LNCaP clone FGC (cell line): ENCODE data around the gene GTSF1L.

ENCODE experiments used
- DNase-seq: peaks from one replicate; pipeline ENCODE4 v3.0.0-alpha.2; 2011; ENCODE audit warnings: low read depth
- H3K4me3 ChIP-seq: 2 replicates; pipeline ENCODE4 v1.5.1; 2011; ENCODE audit warnings: mild to moderate bottlenecking, low read depth, low read length, control low read depth
- CTCF ChIP-seq: IDR thresholded peaks from 2 replicates; pipeline ENCODE4 v1.5.1; 2012; ENCODE audit warnings: mild to moderate bottlenecking; ENCODE audit not compliant: control insufficient read depth, insufficient read depth; ENCODE audit errors: extremely low read depth

The GTSF1L gene

GRCh38 chr20:43720007-43720406 lies 6.8 kb downstream of the GTSF1L start:
- DNase-seq, result no peak
- no peak overlapping the region for H3K4me3 ChIP-seq
- TF ChIP-seq CTCF, result no peak

DNA sequence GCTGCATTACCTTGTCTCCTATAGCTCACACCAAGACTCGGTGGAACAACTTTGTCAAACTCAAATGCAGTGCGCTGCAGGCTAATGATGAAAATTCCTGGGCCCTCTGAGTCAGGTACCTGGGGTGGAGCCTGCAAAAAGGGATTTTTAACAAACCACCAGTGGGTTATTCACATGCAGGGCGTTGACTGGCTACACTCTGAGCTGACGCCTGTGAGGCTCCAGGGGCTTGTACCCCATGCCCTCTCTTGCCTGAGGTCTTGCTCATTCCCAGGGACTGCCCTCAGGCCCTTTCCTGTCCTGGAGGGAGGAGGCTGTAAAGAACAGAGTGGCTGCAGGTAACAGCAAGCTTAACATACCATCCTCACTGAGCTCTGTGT lies 9.2 kb downstream of the GTSF1L start:
- H3K4me3 ChIP-seq, result no peak overlapping the region
- no peak for TF ChIP-seq CTCF
- DNase-seq, result no peak

GRCh38 chr20:43716757-43717615 lies 9.8 kb downstream of the GTSF1L start:
- no peak overlapping the region for H3K4me3 ChIP-seq
- DNase-seq, result no peak
- no peak for TF ChIP-seq CTCF

DNA sequence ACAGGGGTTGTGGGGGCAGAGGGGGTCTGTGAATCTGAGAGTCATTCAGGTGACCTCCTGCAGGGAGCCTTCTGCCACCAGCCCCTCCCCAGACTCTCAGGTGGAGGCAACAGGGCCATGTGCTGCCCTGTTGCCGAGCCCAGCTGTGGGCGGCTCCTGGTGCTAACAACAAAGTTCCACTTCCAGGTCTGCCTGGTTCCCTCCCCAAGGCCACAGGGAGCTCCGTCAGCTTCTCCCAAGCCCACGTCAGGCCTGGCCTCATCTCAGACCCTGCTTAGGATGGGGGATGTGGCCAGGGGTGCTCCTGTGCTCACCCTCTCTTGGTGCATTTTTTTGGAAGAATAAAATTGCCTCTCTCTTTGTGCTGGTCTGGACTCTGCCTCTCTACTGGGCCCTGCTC lies 10.7 kb downstream of the GTSF1L start:
- DNase-seq, result no peak
- H3K4me3 ChIP-seq, result no peak overlapping the region
- no peak for TF ChIP-seq CTCF

DNA sequence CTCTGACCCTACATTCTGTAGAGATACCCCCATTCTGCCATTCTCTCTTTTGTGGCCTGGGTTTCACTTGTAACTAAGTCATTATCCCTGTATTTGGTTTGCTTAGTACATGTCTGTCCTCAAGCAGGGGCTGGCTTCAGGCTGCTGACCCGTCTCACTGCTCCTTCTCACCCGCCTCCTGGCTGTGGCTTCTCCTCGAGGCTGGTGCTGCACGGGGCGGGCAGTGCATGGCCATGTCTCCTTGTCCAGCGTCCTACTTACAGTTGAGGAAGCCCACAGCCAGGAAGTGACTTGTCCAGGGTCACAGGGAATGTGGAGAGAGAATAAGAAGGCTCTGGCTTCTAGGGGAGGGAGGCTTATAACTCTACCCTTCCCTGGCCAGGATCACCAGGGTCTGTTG lies 11.3 kb downstream of the GTSF1L start:
- no peak for DNase-seq
- TF ChIP-seq CTCF, result no peak
- no peak overlapping the region for H3K4me3 ChIP-seq

DNA sequence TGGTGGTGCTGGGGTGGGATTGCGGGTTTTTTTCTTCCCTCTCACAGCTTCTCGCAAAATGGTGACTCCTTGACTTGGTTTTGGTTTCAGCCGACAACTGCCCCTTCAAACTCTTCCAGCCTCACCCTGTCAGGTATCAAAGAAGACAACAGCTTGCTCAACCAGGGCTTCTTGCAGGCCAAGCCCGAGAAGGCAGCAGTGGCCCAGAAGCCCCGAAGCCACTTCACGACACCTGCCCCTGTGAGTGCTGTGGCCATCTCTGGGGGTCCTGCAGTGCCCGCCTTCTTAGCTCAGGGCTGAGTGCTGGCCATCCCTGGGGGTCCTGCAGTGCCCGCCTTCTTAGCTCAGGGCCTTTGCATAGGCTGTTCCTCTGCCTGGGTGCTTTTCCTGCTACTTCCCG lies 11.8 kb downstream of the GTSF1L start:
- no peak overlapping the region for H3K4me3 ChIP-seq
- no peak for DNase-seq
- TF ChIP-seq CTCF, result no peak

GRCh38 chr20:43711098-43711654 lies 15.6 kb downstream of the GTSF1L start:
- TF ChIP-seq CTCF, result no peak
- DNase-seq, result no peak
- no peak overlapping the region for H3K4me3 ChIP-seq
